NK-92 treated with Interleukin-12 subunit alpha and Interleukin-12 subunit beta, amount 100 ng/mL, for 24 hours (cell line): ENCODE measurements around the gene DISP3.

Experiments
- DNase-seq: peaks from one replicate; lab custom pipeline; 2025; lab: John Stamatoyannopoulos, UW

DISP3 gene

GRCh38 chr1:11515368-11516300 is 36.7 kb downstream of the DISP3 start:
- DNase-seq, result no peak

GRCh38 chr1:11516961-11517635 is 38.1 kb downstream of the DISP3 start:
- no peak for DNase-seq

- DNase-seq, result no peak
Observed at GRCh38 chr1:11518016-11518701, 39.2 kb downstream of the DISP3 start.

- DNase-seq, result no peak
Observed at GRCh38 chr1:11518791-11519628, 40.1 kb downstream of the DISP3 start.

- DNase-seq, result no peak
Observed at GRCh38 chr1:11519629-11520031, 40.7 kb downstream of the DISP3 start.

- DNase-seq, result no peak
Observed at GRCh38 chr1:11520531-11521233, 41.7 kb downstream of the DISP3 start.

GRCh38 chr1:11521582-11522399 is 42.8 kb downstream of the DISP3 start:
- DNase-seq, result no peak

GRCh38 chr1:11522400-11523235 is 43.7 kb downstream of the DISP3 start:
- no peak for DNase-seq

GRCh38 chr1:11523261-11523660 is 44.3 kb downstream of the DISP3 start:
- DNase-seq, result no peak

- DNase-seq, result no peak
Observed at GRCh38 chr1:11523746-11524464, 45.0 kb downstream of the DISP3 start.

GRCh38 chr1:11524465-11525150 is 45.7 kb downstream of the DISP3 start:
- DNase-seq, result no peak

- no peak for DNase-seq
Observed at GRCh38 chr1:11525151-11525505, 46.2 kb downstream of the DISP3 start.

GRCh38 chr1:11525516-11525915 is 46.6 kb downstream of the DISP3 start:
- DNase-seq, result no peak

- DNase-seq, result no peak
Observed at GRCh38 chr1:11526071-11526895, 47.3 kb downstream of the DISP3 start.

- no peak for DNase-seq
Observed at GRCh38 chr1:11527541-11528452, 48.8 kb downstream of the DISP3 start.

GRCh38 chr1:11528611-11529261 is 49.8 kb downstream of the DISP3 start:
- no peak for DNase-seq
